GM12873 (cell line): ENCODE data around the gene EFNA5.
A peak's percentile ranks its signal among the peaks of the same experiment; 100 is the strongest.

Experiments used
- TF ChIP-seq, protein P1 (sequence below): IDR thresholded peaks from 2 replicates; pipeline ENCODE4 v1.5.1; 2012; ENCODE audit warnings: low read depth, mild to moderate bottlenecking, moderate library complexity, low read length, control low read depth; ENCODE audit not compliant: insufficient read depth; ENCODE audit errors: missing control alignments

Gene EFNA5

GRCh38 chr5:107607671-107608345 is 62.9 kb downstream of the EFNA5 start:
- TF ChIP-seq, protein P1, sequence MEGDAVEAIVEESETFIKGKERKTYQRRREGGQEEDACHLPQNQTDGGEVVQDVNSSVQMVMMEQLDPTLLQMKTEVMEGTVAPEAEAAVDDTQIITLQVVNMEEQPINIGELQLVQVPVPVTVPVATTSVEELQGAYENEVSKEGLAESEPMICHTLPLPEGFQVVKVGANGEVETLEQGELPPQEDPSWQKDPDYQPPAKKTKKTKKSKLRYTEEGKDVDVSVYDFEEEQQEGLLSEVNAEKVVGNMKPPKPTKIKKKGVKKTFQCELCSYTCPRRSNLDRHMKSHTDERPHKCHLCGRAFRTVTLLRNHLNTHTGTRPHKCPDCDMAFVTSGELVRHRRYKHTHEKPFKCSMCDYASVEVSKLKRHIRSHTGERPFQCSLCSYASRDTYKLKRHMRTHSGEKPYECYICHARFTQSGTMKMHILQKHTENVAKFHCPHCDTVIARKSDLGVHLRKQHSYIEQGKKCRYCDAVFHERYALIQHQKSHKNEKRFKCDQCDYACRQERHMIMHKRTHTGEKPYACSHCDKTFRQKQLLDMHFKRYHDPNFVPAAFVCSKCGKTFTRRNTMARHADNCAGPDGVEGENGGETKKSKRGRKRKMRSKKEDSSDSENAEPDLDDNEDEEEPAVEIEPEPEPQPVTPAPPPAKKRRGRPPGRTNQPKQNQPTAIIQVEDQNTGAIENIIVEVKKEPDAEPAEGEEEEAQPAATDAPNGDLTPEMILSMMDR: peak; percentile 4

- TF ChIP-seq, protein P1: no peak
Observed at GRCh38 chr5:107607196-107607595, 63.5 kb downstream of the EFNA5 start.

- TF ChIP-seq, protein P1: no peak
Observed at GRCh38 chr5:107605596-107606125, 65.1 kb downstream of the EFNA5 start.

DNA sequence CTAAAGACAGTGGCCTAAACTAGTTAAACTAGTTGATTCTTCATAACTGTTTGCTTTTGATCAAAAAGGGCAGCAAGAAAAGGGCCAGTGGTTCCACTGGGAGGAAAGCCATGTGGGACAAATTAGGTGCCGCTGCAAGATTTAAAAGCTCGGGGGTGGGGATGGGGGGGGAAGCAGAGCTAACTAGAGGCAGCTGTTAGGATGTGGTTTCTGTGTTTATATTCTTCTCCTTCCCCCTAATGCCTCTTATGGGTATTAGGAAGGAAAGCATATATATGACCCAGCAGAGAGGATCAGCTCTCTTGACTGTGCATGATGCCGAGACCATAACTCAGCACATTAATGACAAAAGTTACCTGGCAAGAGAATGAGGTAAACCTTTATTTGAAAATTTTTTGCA is 65.7 kb downstream of the EFNA5 start:
- TF ChIP-seq, protein P1: no peak

DNA sequence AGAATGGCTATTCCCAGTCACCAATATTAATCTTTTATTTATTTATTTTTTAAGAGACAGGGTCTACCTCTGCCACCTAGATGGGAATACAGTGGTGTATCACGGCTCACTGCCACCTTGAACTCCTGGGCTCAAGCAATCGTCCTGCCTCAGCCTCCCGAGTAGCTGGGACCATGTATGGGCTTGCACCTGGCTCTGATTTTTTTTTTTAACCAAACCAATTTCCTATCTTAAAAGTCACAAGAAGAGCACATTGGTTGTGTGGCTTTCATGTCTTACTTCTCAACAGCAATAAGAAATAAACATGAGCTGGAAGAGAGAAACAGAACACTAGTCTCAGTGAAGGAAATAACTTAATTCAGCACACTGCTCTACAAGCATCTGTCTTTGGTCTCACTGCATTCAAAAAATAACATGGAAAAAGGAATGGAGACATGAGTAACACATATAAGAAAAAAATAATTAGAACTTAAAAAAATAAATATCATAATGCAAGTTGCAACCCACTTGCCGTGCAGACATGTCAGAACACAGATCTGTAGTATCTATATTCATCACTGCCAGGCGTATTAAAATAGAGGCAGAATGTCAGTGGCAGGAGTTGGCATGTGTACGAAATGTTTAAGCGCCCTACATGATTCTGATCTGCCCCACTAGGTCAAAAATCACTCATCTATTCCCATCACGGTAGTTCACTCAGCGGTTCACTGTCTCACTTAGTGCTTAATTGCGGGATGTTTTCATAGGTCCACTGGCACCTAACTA is 66.4 kb downstream of the EFNA5 start:
- TF ChIP-seq, protein P1: no peak

DNA sequence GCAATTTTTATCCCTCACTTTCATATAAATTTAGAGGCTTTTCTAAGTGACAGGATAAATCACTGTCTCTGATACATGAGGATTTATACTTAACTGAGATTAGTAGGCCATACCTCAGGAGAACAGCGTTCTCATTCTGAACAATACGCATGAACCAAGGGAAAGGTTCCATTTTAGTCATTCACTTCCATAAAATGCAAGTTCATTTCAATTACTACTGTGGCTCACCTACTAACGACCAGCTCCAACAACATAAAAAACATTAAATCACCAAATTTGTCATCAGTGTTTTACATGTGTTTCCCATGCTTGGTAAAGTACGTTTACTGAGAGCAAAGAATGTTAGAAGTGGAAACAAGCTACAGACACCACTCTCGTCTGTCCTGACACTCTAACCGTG is 67.4 kb downstream of the EFNA5 start:
- TF ChIP-seq, protein P1: no peak

GRCh38 chr5:107602896-107603295 is 67.8 kb downstream of the EFNA5 start:
- TF ChIP-seq, protein P1: no peak
